Fibroblast of skin of back (primary cell): Measurements from ENCODE around the gene PDCD1. TPM values are rescaled to one million over a fixed set of nuclear protein-coding genes. Genes with fewer than 3 reads are reported as not detected.
"Not testable (repeated sequence)": the region's sequence is repeated elsewhere in the genome, so short reads cannot be mapped to it uniquely, and the experiment has no call there.

ENCODE experiments used
- DNase-seq: peaks from one replicate; pipeline ENCODE4 v3.0.0-alpha.2; 2013
- polyA plus RNA-seq, 2 experiments: library from polyadenylated mRNA; unstranded; fragments of 120-200 nt; gene quantifications; one replicate each; pipeline ENCODE4 v1.2.1, GENCODE V29; 2013; ENCODE audit not compliant: insufficient read length in 2 of 2

PDCD1 gene
- polyA plus RNA-seq (2013, experiment 1 of 2; ENCODE audit: insufficient read length): 0.06 TPM
- polyA plus RNA-seq (2013, experiment 2 of 2; ENCODE audit: insufficient read length): 0.10 TPM

GRCh38 chr2:241858206-241859016, at the start of gene PDCD1:
TSS of gene PDCD1 (minus strand) at chr2:241858894. CDS start at chr2:241858838, 56 bp downstream.
- no peak for DNase-seq

- not testable (repeated sequence) for DNase-seq
Measured at GRCh38 chr2:241907831-241908230, 49.1 kb upstream of the PDCD1 start.

- DNase-seq: no peak
Measured at GRCh38 chr2:241906826-241907570, 48.3 kb upstream of the PDCD1 start.

- not testable (repeated sequence) for DNase-seq
Measured at GRCh38 chr2:241906378-241906770, 47.7 kb upstream of the PDCD1 start.

GRCh38 chr2:241905716-241906377, 47.2 kb upstream of the PDCD1 start:
- DNase-seq: no peak

DNA sequence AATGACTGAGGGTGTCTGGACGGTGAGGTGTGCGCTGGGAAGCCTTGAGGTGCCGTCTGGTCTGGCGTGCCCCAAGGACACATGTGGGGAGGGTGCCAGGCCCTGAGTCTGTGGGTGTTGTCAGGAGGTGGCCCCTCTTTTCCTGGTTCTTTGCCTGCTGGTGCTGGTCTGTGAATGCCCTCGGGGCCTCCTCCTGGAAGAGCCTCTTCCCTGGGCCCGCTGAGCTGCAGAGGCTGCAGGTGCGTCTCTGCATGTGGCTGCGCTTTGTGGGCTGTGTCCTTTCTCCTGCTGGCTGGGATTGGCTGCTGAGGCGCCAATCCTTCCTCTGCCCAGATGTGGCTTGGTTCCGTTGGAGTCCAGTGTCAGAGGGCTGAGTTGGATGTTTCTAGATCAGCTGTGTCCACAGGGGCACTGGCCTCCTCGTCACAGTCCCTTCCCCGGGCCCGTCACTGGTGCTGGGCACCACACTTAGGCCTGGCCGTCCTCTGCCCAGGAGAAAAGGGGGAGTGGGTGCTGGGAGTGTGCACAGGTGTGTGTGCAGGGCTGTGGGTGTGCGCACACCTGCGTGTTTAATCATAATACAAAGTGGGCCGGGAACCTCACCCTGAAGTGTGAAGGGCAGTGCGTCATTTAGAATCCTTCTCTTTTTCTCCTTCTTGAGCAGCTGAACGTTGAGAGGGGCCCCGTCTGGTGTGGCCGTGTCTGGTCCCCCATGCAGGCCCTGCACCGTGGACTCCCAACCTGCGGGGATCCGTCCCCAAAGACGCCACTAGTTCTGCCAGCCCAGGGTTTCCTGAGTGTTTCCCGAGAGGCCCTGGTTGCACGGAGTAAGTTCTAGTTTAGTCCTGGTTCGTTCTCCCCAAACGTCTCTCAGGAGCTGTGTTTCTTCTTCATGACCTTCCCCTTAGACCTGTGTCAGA, 46.4 kb upstream of the PDCD1 start:
- DNase-seq: no peak

- DNase-seq: no peak
Measured at GRCh38 chr2:241904011-241904718, 45.5 kb upstream of the PDCD1 start.

DNA sequence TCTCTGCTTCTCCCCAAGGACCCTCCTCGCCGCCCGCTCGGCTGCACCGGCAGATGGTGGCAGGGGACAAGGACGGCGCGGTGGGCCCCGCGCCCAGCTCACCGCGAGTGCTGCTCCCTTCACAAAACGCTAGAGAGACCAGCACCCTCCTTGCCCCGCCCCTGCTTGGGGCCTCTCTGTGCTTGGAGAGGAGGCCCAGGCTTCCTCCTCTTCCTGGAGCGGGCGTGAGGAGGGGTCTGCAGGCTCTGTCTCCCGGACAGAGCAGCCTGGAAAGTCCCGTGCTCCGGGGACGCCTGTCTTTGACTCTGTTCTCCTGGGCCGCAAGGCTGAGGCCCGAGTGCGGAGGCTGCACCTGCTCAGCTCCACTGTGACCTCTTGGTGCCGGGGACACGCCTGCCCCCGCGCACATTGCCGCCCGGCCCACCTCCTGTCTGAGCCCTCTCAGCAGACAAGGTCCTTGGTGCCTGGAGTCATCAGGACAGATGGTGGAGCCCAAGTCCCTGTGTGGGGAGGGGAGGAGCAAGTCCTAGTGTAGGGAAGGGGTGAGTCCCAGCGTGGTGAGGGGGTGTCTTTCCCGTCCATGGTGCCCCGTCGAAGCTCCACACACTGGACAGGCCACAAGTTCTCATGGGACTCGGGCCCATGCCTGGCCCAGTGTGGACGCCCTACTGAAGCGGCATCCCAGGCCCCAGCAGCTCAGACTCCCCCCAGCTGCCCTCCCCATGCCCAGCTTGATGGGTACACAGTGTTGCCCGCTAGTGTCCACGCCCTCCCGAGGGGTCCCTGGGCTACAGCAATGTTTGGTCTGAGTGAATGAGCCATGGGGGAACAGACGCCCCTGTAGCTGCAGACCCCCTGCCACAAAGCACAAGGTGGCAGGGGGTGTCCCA, 44.7 kb upstream of the PDCD1 start:
- DNase-seq: no peak

- DNase-seq: no peak
Measured at GRCh38 chr2:241902357-241902991, 43.8 kb upstream of the PDCD1 start.

- DNase-seq: no peak
Measured at GRCh38 chr2:241901500-241902351, 43.0 kb upstream of the PDCD1 start.

DNA sequence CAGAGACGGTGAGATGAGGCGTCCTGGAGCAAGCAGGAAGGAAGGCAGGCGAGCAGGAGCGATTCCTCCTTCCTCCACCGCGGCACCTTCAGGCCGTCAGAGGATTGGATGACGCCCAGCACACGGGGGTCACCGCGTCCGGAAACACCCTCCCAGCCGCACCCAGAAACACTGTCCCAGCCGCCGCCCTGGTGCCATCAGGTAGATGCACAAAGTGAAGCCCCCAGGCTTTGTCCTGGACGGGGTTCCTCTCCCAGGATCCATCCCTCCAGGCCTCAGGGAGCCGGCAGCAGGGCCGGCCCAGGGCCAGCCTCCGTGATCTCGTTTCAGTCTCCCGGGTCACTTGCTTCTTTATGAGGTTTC, 42.3 kb upstream of the PDCD1 start:
- no peak for DNase-seq

DNA sequence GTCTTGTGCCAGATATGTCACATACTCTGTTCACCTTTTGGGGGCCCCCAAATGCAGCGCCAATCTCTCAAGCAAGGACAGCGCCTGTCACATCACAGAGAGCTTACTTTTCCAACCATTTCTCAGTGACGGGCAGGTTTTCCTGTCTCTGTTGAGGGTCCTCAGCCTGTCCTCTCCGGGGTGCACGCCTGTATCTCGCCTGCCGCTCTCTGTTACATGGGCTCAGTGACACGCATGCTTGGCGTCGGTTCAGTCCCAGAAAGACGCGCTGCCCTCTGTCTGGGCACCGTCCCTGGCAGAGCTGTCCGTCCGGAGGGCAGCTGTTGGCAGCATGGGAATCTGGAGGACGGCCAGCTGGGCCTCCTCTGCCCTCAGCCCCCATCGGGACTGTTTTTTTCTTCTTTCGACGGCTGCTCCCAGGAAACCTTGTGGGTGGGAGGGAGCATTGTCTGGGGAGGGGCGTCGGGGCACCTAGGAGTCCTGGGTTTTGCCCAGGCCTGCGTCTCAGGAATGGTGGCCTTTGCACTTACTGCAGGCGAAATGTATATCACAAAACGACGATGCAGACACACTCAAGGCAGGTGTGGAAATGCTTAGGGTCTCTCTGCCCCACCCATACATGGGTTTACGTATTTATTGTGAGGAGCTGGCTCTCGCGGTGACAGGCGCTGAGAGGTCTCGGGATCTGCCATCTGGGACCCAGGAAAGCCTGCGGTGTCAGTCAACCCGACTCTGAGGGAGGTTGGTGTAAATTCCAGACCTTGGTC, 41.7 kb upstream of the PDCD1 start:
- DNase-seq: no peak

DNA sequence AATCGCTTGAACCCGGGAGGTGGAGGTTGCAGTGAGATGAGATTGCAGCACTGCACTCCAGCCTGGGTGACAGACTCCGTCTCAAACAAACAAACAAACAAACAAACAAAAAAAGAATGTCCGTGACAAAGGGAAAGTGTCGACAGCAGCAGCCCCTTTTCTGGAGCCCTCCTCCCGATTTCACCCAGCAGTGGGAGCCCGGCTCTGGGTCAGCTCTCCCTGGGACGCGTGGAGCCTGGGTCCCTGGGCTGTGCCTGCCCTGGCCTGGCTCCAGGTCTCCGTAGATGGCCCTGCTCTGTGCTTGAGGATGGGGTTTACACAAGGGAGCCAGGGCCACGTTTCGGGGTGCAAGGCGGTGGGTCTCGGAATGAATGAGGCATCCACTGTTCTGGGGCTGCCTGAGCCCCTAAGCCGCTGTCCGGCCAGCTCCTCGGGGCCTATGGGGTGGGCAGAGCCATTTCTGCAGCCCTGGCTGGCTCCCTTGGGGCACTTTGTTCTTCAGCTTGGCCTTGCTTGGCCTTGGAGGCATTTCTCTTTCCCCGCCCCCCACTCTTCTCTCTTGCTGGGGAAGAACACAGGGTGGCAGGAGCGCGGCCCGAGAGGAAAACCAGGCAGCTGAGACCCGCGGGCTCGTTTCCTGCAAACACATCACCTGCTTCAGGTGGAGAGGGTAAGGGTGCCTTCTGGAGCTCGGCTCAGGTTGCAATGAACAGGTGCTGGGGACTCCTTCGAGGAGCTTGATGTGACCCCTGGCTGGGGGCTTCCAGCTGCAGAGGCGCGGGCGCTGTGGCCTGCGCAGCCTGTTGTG, 40.0 kb upstream of the PDCD1 start:
- DNase-seq: no peak

DNA sequence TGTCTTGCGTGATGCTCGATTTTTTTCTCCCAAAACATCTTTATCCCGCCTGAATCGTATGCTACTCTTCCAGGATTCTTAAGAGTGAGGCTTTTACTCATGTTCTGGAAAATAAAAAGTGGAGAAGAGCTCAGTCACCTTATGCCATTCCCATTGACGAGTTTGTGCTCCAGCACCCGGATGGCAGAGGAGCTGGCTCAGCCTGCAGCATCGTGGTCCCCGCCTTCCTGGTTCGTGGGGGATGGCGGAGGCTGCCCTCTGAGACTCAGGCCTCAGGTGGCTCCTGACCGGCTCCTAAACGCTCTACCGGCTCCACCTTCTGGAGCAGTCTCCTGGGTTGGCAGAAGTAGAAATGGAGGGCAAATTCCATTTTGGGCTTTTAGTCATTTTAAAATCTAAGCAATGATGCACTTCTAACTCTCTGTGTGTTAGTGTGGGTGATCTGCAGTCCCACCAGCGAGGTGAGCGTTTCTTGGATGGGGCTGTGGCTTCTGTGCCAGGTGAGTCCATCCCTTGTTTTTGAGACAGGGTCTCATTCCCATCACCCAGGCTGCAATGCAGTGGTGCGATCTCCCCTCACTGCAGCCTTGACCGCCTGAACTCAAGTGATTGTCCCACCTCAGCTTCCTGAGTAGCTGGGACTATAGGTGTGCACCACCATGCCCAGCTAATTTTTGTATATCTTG, 38.7 kb upstream of the PDCD1 start:
- DNase-seq: no peak

DNA sequence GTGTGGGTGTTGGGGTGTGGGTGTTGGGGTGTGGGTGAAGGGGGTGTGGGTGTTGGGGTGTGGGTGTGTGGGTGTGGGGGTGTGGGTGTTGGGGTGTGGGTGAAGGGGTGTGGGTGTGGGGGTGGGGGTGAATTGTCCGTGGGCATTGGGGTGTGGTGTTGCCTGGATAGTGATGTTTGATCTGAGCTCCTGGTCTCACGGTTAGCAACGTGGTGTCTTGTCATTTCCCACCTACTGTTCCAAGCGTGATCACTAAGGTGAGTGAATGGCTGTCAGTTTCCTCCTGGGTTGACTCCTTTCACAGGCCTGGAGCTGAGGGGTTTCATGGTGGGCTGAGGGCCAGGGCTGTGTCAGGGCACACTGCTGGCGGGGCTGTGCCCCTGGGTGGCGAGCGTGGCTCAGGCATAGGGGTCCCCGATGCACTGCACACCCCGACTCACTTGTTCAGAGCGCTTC, 38.1 kb upstream of the PDCD1 start:
- no peak for DNase-seq
